Endothelial cell of umbilical vein (primary cell): ENCODE data around the gene GTF3C4. TPM values are rescaled to one million over a fixed set of nuclear protein-coding genes. Genes with fewer than 3 reads are reported as not detected.

Experiments
- BruUV-seq: library from RNA; stranded (reverse); fragments of 400-500 nt; replicated peaks from 2 replicates; lab custom pipeline; 2021; lab: Mats Ljungman, UMichigan
- CTCF ChIA-PET: fragments of 300-600, 350-600 bp; sonication (Branson Sonifier 250); formaldehyde crosslinking; loops from one replicate; lab custom pipeline; 2021; ENCODE audit warnings: antibody characterized with exemption, inconsistent platforms; lab: Charles Lee
- POLR2A ChIA-PET: fragments of 300-600, 350-600 bp; sonication (Branson Sonifier 250); formaldehyde crosslinking; loops from one replicate; lab custom pipeline; 2021; ENCODE audit warnings: antibody characterized with exemption, inconsistent platforms; lab: Charles Lee
- DNase-seq: peaks from one replicate; pipeline ENCODE4 v3.0.0-alpha.2; 2011; ENCODE audit warnings: low read depth, low spot score
- FAIRE-seq: peaks from 2 replicates; lab custom pipeline; 2011; peaks lifted over from hg19 to GRCh38; lab: Jason Lieb, UNC
- H2AFZ ChIP-seq: 2 replicates; pipeline ENCODE4 v1.6.0; 2012; ENCODE audit warnings: low read depth, low read length, control low read depth, inconsistent platforms
- H3K27ac ChIP-seq: 2 replicates; pipeline ENCODE4 v1.5.1; 2011; ENCODE audit warnings: low read depth, mild to moderate bottlenecking, control low read depth, low read length, moderate library complexity; ENCODE audit not compliant: insufficient read depth
- H3K27me3 ChIP-seq, 2 experiments: 2 replicates each; pipeline versions ENCODE4 v1.6.0 to v1.6.1; 2011; ENCODE audit warnings: low read length in 2 of 2, mixed read lengths in 1 of 2; ENCODE audit not compliant: control insufficient read depth in 2 of 2, insufficient read depth in 2 of 2
- H3K36me3 ChIP-seq, 2 experiments: 2 replicates in 1 of 2; 3 replicates in 1 of 2; pipeline ENCODE4 v1.5.1; 2011; ENCODE audit warnings: low read length in 2 of 2, mild to moderate bottlenecking in 1 of 2, moderate library complexity in 1 of 2; ENCODE audit not compliant: control insufficient read depth in 2 of 2, insufficient read depth in 2 of 2; ENCODE audit errors: extremely low read depth in 1 of 2
- H3K4me1 ChIP-seq: 3 replicates; pipeline ENCODE4 v1.5.1; 2011; ENCODE audit warnings: mild to moderate bottlenecking, low read length; ENCODE audit not compliant: control insufficient read depth, insufficient read depth; ENCODE audit errors: extremely low read depth
- H3K4me2 ChIP-seq: 2 replicates; pipeline ENCODE4 v1.6.1; 2011; ENCODE audit warnings: low read length, control low read depth, mixed read lengths; ENCODE audit not compliant: insufficient read depth
- H3K4me3 ChIP-seq, 3 experiments: fragments of 200-600 bp in 1 of 3; sonication (generic), shearing (Covaris generic) in 1 of 3; replicated peaks in 1 of 3; 2 replicates each; pipeline ENCODE4 v1.5.1; 2011 to 2016; ENCODE audit warnings: control low read depth in 3 of 3, low read length in 3 of 3, mild to moderate bottlenecking in 2 of 3, inconsistent platforms in 1 of 3, low read depth in 1 of 3, moderate library complexity in 1 of 3; ENCODE audit not compliant: insufficient read depth in 1 of 3
- H3K79me2 ChIP-seq: 2 replicates; pipeline ENCODE4 v1.6.0; 2012; ENCODE audit warnings: low read length, inconsistent platforms; ENCODE audit not compliant: control insufficient read depth, insufficient read depth
- H3K9ac ChIP-seq: replicated peaks from 2 replicates; pipeline ENCODE3; 2011; ENCODE audit warnings: low read length, control low read depth; ENCODE audit not compliant: insufficient read depth; ENCODE audit errors: extremely low read depth
- H3K9me1 ChIP-seq: replicated peaks from 3 replicates; pipeline ENCODE4 v1.6.0; 2011; ENCODE audit warnings: mild to moderate bottlenecking, low read length; ENCODE audit not compliant: control insufficient read depth, insufficient read depth; ENCODE audit errors: extremely low read depth
- H3K9me3 ChIP-seq: replicated peaks from 2 replicates; pipeline ENCODE4 v1.5.1; 2012; ENCODE audit warnings: low read length, inconsistent platforms; ENCODE audit not compliant: control insufficient read depth, insufficient read depth
- H4K20me1 ChIP-seq: replicated peaks from 2 replicates; pipeline ENCODE3; 2011; ENCODE audit warnings: mild to moderate bottlenecking, low read length; ENCODE audit not compliant: control insufficient read depth, insufficient read depth; ENCODE audit errors: extremely low read depth
- CTCF ChIP-seq, 2 donors: IDR thresholded peaks; 1 replicate in 1 of 2; 2 replicates in 1 of 2; pipeline ENCODE4 v1.5.1; 2011; ENCODE audit warnings: low read length in 2 of 2, mild to moderate bottlenecking in 2 of 2, moderate library complexity in 2 of 2, control low read depth in 1 of 2, inconsistent platforms in 1 of 2, low read depth in 1 of 2; ENCODE audit not compliant: insufficient read depth in 1 of 2; ENCODE audit errors: extremely low read depth in 1 of 2
- EZH2 ChIP-seq: IDR thresholded peaks from 2 replicates; pipeline ENCODE4 v1.6.1; 2012; ENCODE audit warnings: borderline replicate concordance, low read depth, mild to moderate bottlenecking, moderate library complexity, low read length, inconsistent platforms; ENCODE audit not compliant: severe bottlenecking
- FOS ChIP-seq: IDR thresholded peaks from 2 replicates; pipeline ENCODE4 v1.6.1; 2011; ENCODE audit warnings: mild to moderate bottlenecking, low read length, moderate library complexity, borderline replicate concordance; ENCODE audit not compliant: insufficient read depth
- GATA2 ChIP-seq: IDR thresholded peaks from 2 replicates; pipeline ENCODE4 v1.7.0; 2011; ENCODE audit warnings: low read depth, mild to moderate bottlenecking, moderate library complexity, mixed read lengths, low read length; ENCODE audit not compliant: insufficient read length, insufficient read depth
- JUN ChIP-seq: IDR thresholded peaks from 2 replicates; pipeline ENCODE4 v1.6.1; 2011; ENCODE audit warnings: borderline replicate concordance, low read depth; ENCODE audit not compliant: insufficient read length, insufficient read depth
- MAX ChIP-seq: IDR thresholded peaks from 2 replicates; pipeline ENCODE4 v1.6.1; 2011; ENCODE audit not compliant: insufficient read depth, insufficient read length
- MYC ChIP-seq: IDR thresholded peaks from one replicate; pipeline ENCODE4 v1.6.1; 2011; ENCODE audit warnings: mild to moderate bottlenecking, low read depth, low read length
- POLR2A ChIP-seq: IDR thresholded peaks from 2 replicates; pipeline ENCODE4 v1.6.1; 2012; ENCODE audit warnings: low read depth, mild to moderate bottlenecking, control low read depth, low read length
- POLR2AphosphoS5 ChIP-seq: IDR thresholded peaks from 2 replicates; pipeline ENCODE4 v1.6.1; 2012; ENCODE audit warnings: low read depth, mild to moderate bottlenecking, control low read depth, low read length, moderate library complexity; ENCODE audit not compliant: insufficient read depth
- dilution Hi-C: fragments of 300-500 bp; cut with MboI; formaldehyde crosslinking; loops from one replicate; pipeline ENCODE4 v1.15.0; 2019; ENCODE audit warnings: low sequenced_read_pairs; ENCODE audit not compliant: extremely low pct_ligation_motif_present
- intact Hi-C: fragments of 100-400 bp; cut with micrococcal nuclease; formaldehyde crosslinking; loops from one replicate; pipeline ENCODE4 v1.10.0; 2022
- polyA plus RNA-seq, 4 experiments: library from polyadenylated mRNA; depleted of rRNA in 3 of 4; stranded (reverse) in 3 of 4; unstranded in 1 of 4; fragments of >200 nt; gene quantifications; 2 replicates each; pipeline versions ENCODE4 v1.2.1 to v1.2.3, GENCODE V29; 2011 to 2012; ENCODE audit warnings: missing spikeins in 1 of 4
- total RNA-seq: library from RNA; stranded (reverse); gene quantifications from 2 replicates; pipeline ENCODE4 v1.2.3, GENCODE V29; 2021

Gene GTF3C4
- total and polyA plus RNA-seq, 2 donors (not counting 3 experiments of a cell fraction or from before 2014, with no cell fraction given), result 3.3 to 19.2 TPM

- TF ChIP-seq MYC (no peak), GATA2 (no peak), POLR2A (no peak), MAX (no peak), JUN (no peak), FOS (no peak), EZH2 (no peak), POLR2AphosphoS5 (no peak), CTCF (IDR thresholded peaks at IDR 0.05; ENCODE audit: extremely low read depth in 1 of 2, insufficient read depth in 1 of 2, low read depth in 1 of 2, low read length in 2 of 2) (no peak)
- Histone ChIP-seq H3K4me3 (no peak overlapping the region), H3K9me1 (no peaks in the 10 kb centered on the region), H3K4me1 (no peaks in the 10 kb centered on the region), H3K4me2 (no peak overlapping the region), H3K79me2 (no peaks in the 10 kb centered on the region), H2AFZ (no peak overlapping the region), H3K9me3 (no peaks in the 10 kb centered on the region), H4K20me1 (no peaks in the 10 kb centered on the region), H3K27me3 (no peaks in the 10 kb centered on the region), H3K9ac (no peak overlapping the region), H3K27ac (no peak overlapping the region), H3K36me3 (no peaks in the 10 kb centered on the region)
- DNase-seq (no peak), FAIRE-seq (no peak)
- BruUV-seq, result no TSS peak
- CTCF ChIA-PET, result no interaction called here
- POLR2A ChIA-PET, result no interaction called here
- dilution Hi-C loops, result no loop called here
- intact Hi-C loops, result no loop called here
Observed at GRCh38 chr9:132702254-132702653, 32.0 kb downstream of the GTF3C4 start.
